ENCODE measurements around the gene IL1RL1.

DNA sequence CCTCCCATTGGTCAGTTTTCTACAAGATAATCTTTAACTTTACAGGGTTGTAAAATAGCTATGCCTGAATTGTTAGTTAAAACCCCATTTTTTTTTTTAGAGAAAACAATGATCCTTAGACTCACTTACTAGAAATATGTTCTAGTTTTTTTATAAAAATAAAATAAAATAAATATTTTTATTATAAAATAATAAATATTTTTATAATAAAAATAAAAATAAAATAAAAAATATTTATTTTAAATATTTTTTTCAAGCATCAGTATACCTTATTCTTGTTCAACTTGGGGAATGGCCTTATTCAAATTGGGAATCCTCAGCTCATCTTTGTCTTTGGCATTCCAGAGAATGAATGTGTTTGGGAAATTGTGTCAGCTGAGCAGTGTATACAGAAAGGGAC lies 20.8 kb upstream of the IL1RL1 start:
- TF ChIP-seq EZH2phosphoT487 (IDR thresholded peaks at IDR 0.05; ENCODE audit: insufficient read depth, low read depth) (no peak), EZH2 (IDR thresholded peaks at IDR 0.05; ENCODE audit: insufficient read depth, poor library complexity, severe bottlenecking) (no peak)

All from GM23248 (cell line).